GM12878 (cell line): ENCODE data around the gene COL4A1.

Experiments
- CTCF ChIP-seq, 3 experiments: IDR thresholded peaks in 2 of 3; conservative IDR thresholded peaks in 1 of 3; 2 replicates each; pipeline ENCODE4 v1.5.1; 2011; ENCODE audit warnings: low read depth in 3 of 3, low read length in 3 of 3, mild to moderate bottlenecking in 3 of 3, control low read depth in 2 of 3, moderate library complexity in 2 of 3, inconsistent platforms in 1 of 3, mixed read lengths in 1 of 3; ENCODE audit not compliant: control insufficient read depth in 2 of 3, insufficient read depth in 1 of 3; ENCODE audit errors: extremely low read depth in 1 of 3
- MYC ChIP-seq: IDR thresholded peaks from 2 replicates; pipeline ENCODE4 v1.6.1; 2011; ENCODE audit warnings: mild to moderate bottlenecking, low read length, moderate library complexity, inconsistent platforms; ENCODE audit not compliant: insufficient read depth, insufficient replicate concordance, insufficient read length, severe bottlenecking
- PKNOX1 ChIP-seq: fragments of 450-650 bp; IDR thresholded peaks from 2 replicates; pipeline ENCODE4 v1.6.1; 2016; ENCODE audit warnings: mild to moderate bottlenecking

- no peak for TF ChIP-seq PKNOX1
- no peak for TF ChIP-seq CTCF (IDR thresholded peaks at IDR 0.05 in 2 of 3, conservative IDR thresholded peaks at IDR 0.05 in 1 of 3; ENCODE audit: control insufficient read depth in 2 of 3, extremely low read depth in 1 of 3, insufficient read depth in 1 of 3, low read depth in 3 of 3, low read length in 3 of 3)
- TF ChIP-seq MYC = no peak
These were observed 41.1 kb downstream of the COL4A1 start for GRCh38 chr13:110265682-110266430.
